Fibroblast of villous mesenchyme (primary cell): Measurements from ENCODE around the gene COMP. TPM values are rescaled to one million over a fixed set of nuclear protein-coding genes. Genes with fewer than 3 reads are reported as not detected.
A peak's percentile ranks its signal among the peaks of the same experiment; 100 is the strongest.
"Not testable (repeated sequence)": the region's sequence is repeated elsewhere in the genome, so short reads cannot be mapped to it uniquely, and the experiment has no call there.

Experiments used
- DNase-seq: peaks from one replicate; pipeline ENCODE4 v3.0.0-alpha.2; 2010; ENCODE audit warnings: low read depth
- H3K4me3 ChIP-seq: 2 replicates; pipeline ENCODE4 v1.5.1; 2011; ENCODE audit warnings: low read depth, mild to moderate bottlenecking, low read length
- CTCF ChIP-seq: IDR thresholded peaks from 2 replicates; pipeline ENCODE4 v1.5.1; 2012; ENCODE audit warnings: low read depth, mild to moderate bottlenecking, low read length; ENCODE audit not compliant: insufficient read depth
- total RNA-seq: library from RNA; depleted of rRNA; stranded (reverse); fragments of >200 nt; gene quantifications from 2 replicates; pipeline ENCODE4 v1.2.3, GENCODE V29; 2012

COMP gene
- total RNA-seq, 1 donor: under 0.01 TPM

- TF ChIP-seq CTCF: no peak
- DNase-seq: no peak
- no peak overlapping the region for H3K4me3 ChIP-seq
Measured at GRCh38 chr19:18738961-18739690, 52.0 kb downstream of the COMP start.

GRCh38 chr19:18737954-18738351, 53.2 kb downstream of the COMP start:
- TF ChIP-seq CTCF: no peak
- no peak for DNase-seq
- H3K4me3 ChIP-seq: no peak overlapping the region

- H3K4me3 ChIP-seq: no peak overlapping the region
- DNase-seq: no peak
- TF ChIP-seq CTCF: no peak
Measured at GRCh38 chr19:18737337-18737953, 53.7 kb downstream of the COMP start.

- no peak for TF ChIP-seq CTCF
- no peak for DNase-seq
Measured at GRCh38 chr19:18736415-18737336, 54.4 kb downstream of the COMP start.

GRCh38 chr19:18735752-18736151, 55.4 kb downstream of the COMP start:
- no peak for DNase-seq

More at GRCh38 chr19:18736415-18737336, 54.4 kb downstream of the COMP start:
- no peak overlapping the region for H3K4me3 ChIP-seq

GRCh38 chr19:18735324-18735723, 55.8 kb downstream of the COMP start:
- DNase-seq: no peak
- no peak for TF ChIP-seq CTCF

More at GRCh38 chr19:18735752-18736151, 55.4 kb downstream of the COMP start:
- H3K4me3 ChIP-seq: no peak overlapping the region
- TF ChIP-seq CTCF: no peak

GRCh38 chr19:18733762-18734332, 57.3 kb downstream of the COMP start:
- DNase-seq: peak; percentile 21
- not testable (repeated sequence) for H3K4me3 ChIP-seq

More at GRCh38 chr19:18735324-18735723, 55.8 kb downstream of the COMP start:
- H3K4me3 ChIP-seq: no peak overlapping the region
